T-helper 22 cell (primary cell): ENCODE measurements around the gene FER.
"Not testable (repeated sequence)": the region's sequence is repeated elsewhere in the genome, so short reads cannot be mapped to it uniquely, and the experiment has no call there.

ENCODE experiments used
- DNase-seq: peaks from one replicate; pipeline ENCODE4 v3.0.0-alpha.2; 2020; ENCODE audit warnings: low read depth

The FER gene

GRCh38 chr5:108798513-108799265 lies 51.0 kb downstream of the FER start:
- DNase-seq = no peak

- no peak for DNase-seq
Observed at GRCh38 chr5:108801301-108801700, 53.6 kb downstream of the FER start.

GRCh38 chr5:108801776-108802175 lies 54.1 kb downstream of the FER start:
- no peak for DNase-seq

- no peak for DNase-seq
Observed at GRCh38 chr5:108810717-108811116, 63.0 kb downstream of the FER start.

GRCh38 chr5:108813673-108814072 lies 66.0 kb downstream of the FER start:
- no peak for DNase-seq

GRCh38 chr5:108814551-108814950 lies 66.9 kb downstream of the FER start:
- DNase-seq = no peak

GRCh38 chr5:108818613-108819272 lies 71.0 kb downstream of the FER start:
- DNase-seq = no peak

- DNase-seq = no peak
Observed at GRCh38 chr5:108820983-108821382, 73.3 kb downstream of the FER start.

GRCh38 chr5:108822211-108822947 lies 74.7 kb downstream of the FER start:
- no peak for DNase-seq

GRCh38 chr5:108827131-108827530 lies 79.4 kb downstream of the FER start:
- DNase-seq = no peak

GRCh38 chr5:108830705-108831276 lies 83.1 kb downstream of the FER start:
- no peak for DNase-seq

- DNase-seq = no peak
Observed at GRCh38 chr5:108836492-108836891, 88.8 kb downstream of the FER start.

- DNase-seq = not testable (repeated sequence)
Observed at GRCh38 chr5:108842260-108842941, 94.7 kb downstream of the FER start.

GRCh38 chr5:108851129-108851528 lies 103.4 kb downstream of the FER start:
- not testable (repeated sequence) for DNase-seq

GRCh38 chr5:108857905-108858304 lies 110.2 kb downstream of the FER start:
- no peak for DNase-seq

- DNase-seq = no peak
Observed at GRCh38 chr5:108858959-108859358, 111.3 kb downstream of the FER start.

GRCh38 chr5:108862211-108862610 lies 114.5 kb downstream of the FER start:
- no peak for DNase-seq

GRCh38 chr5:108866097-108866496 lies 118.4 kb downstream of the FER start:
- not testable (repeated sequence) for DNase-seq

GRCh38 chr5:108867656-108868055 lies 120.0 kb downstream of the FER start:
- DNase-seq = no peak

GRCh38 chr5:108869066-108869465 lies 121.4 kb downstream of the FER start:
- no peak for DNase-seq

GRCh38 chr5:108876451-108876850 lies 128.8 kb downstream of the FER start:
- no peak for DNase-seq

- no peak for DNase-seq
Observed at GRCh38 chr5:108878756-108879155, 131.1 kb downstream of the FER start.
